Liver (tissue), 3 donors: ENCODE results near the gene C3orf18.

Experiments used
- EGR1 ChIP-seq, 2 donors: IDR thresholded peaks; 2 replicates each; pipeline ENCODE4 v1.6.1; 2016 to 2018; ENCODE audit warnings: antibody characterized with exemption in 2 of 2, low read depth in 2 of 2
- GABPA ChIP-seq, 2 donors: IDR thresholded peaks in 1 of 2; conservative IDR thresholded peaks in 1 of 2; 2 replicates each; pipeline ENCODE4 v1.6.1; 2016; ENCODE audit warnings: antibody characterized with exemption in 2 of 2, mild to moderate bottlenecking in 1 of 2, moderate library complexity in 1 of 2
- NR2F2 ChIP-seq: IDR thresholded peaks from 2 replicates; pipeline ENCODE4 v1.6.1; 2016; ENCODE audit warnings: antibody characterized with exemption
- RAD21 ChIP-seq, 2 donors: IDR thresholded peaks; 2 replicates each; pipeline ENCODE4 v1.6.1; 2016; ENCODE audit warnings: antibody characterized with exemption in 2 of 2, mild to moderate bottlenecking in 2 of 2
- RXRA ChIP-seq, 2 donors: IDR thresholded peaks; 2 replicates each; pipeline ENCODE4 v1.6.1; 2017 to 2018; ENCODE audit warnings: antibody characterized with exemption in 2 of 2, mild to moderate bottlenecking in 1 of 2
- SP1 ChIP-seq: IDR thresholded peaks from 2 replicates; pipeline ENCODE4 v1.6.1; 2018; ENCODE audit warnings: antibody characterized with exemption, mild to moderate bottlenecking
- TAF1 ChIP-seq: conservative IDR thresholded peaks from 2 replicates; pipeline ENCODE4 v1.6.1; 2016; ENCODE audit warnings: antibody characterized with exemption, mild to moderate bottlenecking
- TF ChIP-seq, protein P1 (sequence below): fragments of 150-350 bp; IDR thresholded peaks from 2 replicates; pipeline ENCODE4 v1.5.1; 2017; ENCODE audit warnings: improper control_type of control experiment, low read depth, low read length; ENCODE audit not compliant: missing input control
- TF ChIP-seq, protein P2 (sequence below): IDR thresholded peaks from 2 replicates; pipeline ENCODE4 v1.6.1; 2016; ENCODE audit warnings: antibody characterized with exemption
- donor health status: healthy.
- donor health status: healthy.

DNA sequence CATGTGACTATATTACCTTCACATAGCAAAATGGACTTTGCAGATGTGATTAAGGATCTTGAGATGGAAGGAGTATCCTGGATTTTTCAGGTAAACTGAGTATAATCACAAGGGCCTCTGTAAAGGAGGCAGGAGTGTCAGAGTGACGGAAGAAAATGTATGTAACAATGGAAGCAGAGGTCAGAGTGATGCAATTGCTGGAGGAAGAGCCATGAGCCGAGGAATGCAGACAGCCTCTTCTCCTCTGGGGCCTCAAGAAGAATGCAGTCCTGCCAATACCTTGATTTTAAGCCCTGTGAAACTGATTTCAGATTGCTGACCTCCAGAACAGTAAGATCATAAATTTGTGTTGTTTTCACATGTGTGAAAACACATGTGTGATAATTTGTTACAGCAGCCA is 16.8 kb upstream of the C3orf18 start:
- TF ChIP-seq, protein P1, sequence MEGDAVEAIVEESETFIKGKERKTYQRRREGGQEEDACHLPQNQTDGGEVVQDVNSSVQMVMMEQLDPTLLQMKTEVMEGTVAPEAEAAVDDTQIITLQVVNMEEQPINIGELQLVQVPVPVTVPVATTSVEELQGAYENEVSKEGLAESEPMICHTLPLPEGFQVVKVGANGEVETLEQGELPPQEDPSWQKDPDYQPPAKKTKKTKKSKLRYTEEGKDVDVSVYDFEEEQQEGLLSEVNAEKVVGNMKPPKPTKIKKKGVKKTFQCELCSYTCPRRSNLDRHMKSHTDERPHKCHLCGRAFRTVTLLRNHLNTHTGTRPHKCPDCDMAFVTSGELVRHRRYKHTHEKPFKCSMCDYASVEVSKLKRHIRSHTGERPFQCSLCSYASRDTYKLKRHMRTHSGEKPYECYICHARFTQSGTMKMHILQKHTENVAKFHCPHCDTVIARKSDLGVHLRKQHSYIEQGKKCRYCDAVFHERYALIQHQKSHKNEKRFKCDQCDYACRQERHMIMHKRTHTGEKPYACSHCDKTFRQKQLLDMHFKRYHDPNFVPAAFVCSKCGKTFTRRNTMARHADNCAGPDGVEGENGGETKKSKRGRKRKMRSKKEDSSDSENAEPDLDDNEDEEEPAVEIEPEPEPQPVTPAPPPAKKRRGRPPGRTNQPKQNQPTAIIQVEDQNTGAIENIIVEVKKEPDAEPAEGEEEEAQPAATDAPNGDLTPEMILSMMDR: no peak
- TF ChIP-seq RAD21 (IDR thresholded peaks at IDR 0.05): no peak
- TF ChIP-seq RXRA (IDR thresholded peaks at IDR 0.05): no peak
- TF ChIP-seq, protein P2, sequence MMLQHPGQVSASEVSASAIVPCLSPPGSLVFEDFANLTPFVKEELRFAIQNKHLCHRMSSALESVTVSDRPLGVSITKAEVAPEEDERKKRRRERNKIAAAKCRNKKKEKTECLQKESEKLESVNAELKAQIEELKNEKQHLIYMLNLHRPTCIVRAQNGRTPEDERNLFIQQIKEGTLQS: no peak
- TF ChIP-seq TAF1: no peak
- TF ChIP-seq GABPA (IDR thresholded peaks at IDR 0.05 in 1 of 2, conservative IDR thresholded peaks at IDR 0.05 in 1 of 2): no peak
- no peak for TF ChIP-seq SP1
- no peak for TF ChIP-seq NR2F2
- no peak for TF ChIP-seq EGR1 (IDR thresholded peaks at IDR 0.05; ENCODE audit: low read depth in 2 of 2)
